ENCODE results near the gene PTPRD.

Gene PTPRD

GRCh38 chr9:8337834-8338766 lies 2274.7 kb downstream of the PTPRD start:
- DNase-seq, result no peak

GRCh38 chr9:8332871-8333270 lies 2279.9 kb downstream of the PTPRD start:
- no peak for DNase-seq

DNA sequence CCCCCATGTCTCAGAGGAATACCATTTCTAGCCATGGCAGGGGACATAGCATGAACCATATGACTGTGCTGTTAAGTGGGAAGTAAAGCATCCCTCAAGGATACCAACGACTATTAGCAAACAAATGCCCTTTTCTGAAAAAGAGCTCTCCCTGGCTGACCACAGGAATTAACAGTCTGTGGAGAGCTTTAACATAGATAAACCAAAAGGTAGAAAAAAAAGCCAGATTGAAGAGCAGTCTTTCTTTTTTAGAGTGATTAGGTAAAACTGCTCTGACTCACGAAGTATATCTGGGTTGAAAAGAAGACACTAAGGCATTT lies 2280.5 kb downstream of the PTPRD start:
- DNase-seq, result no peak

DNA sequence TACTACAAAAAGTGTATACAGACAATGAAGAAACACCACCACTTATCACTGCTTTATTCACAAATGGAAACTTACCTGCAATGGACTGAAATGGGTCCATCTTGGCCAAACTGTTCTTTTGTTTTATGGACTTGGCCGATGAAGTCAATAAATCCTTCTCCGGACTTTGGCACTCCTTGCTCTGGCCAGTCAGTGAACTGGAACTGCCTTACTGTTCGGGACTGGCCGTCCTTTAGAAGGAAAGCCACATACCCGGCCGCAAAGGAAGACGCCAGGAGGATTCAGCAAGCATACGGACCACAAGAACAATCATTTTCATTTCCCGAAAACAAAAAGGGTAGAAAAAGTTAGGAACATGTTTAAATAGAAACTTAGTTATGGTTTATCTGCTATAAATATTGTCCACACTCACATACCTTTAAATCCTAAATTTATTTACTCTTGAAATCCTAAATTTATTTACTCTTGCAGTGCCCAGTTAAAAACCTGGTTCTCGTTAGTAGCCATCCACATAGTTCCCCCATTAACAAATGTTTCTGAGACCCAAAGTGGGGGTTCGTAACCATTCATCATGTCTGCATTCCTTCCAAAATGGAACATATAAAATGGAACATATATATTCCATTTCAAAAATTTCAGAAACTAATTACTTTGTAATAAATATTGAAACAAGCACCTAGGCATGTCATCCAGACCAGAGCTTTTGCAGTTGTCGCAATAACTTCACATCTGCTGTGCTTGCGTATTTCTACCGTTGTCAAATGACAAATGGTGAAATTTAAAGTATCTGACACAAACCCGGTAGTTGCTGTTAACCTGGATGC lies 2281.1 kb downstream of the PTPRD start:
- no peak for DNase-seq

- no peak for DNase-seq
These were observed 2283.1 kb downstream of the PTPRD start for GRCh38 chr9:8329561-8330283.

GRCh38 chr9:8315211-8315610 lies 2297.6 kb downstream of the PTPRD start:
- no peak for DNase-seq

GRCh38 chr9:8309258-8309657 lies 2303.5 kb downstream of the PTPRD start:
- no peak for DNase-seq

DNA sequence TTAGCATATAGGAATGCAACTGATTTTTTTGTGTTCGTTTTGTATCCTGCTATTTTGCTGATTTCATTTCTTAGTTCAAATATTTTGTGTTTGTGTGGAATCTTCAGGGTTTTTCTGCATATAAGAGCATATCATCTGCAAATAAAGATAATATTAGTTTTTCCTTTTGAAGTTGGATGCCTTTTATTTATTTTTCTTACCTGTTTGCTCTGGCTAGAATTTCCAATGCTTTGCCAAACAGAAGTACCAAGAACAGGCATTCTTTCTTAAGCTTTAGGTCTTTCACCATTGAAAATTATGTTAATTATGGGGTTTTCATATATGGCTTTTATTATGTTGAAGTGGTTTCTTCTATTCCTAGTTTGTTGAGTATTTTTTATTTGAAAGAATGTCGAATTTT lies 2308.1 kb downstream of the PTPRD start:
- DNase-seq, result no peak

- DNase-seq, result no peak
These were observed 2311.5 kb downstream of the PTPRD start for GRCh38 chr9:8301296-8301695.

- no peak for DNase-seq
These were observed 2315.8 kb downstream of the PTPRD start for GRCh38 chr9:8297047-8297446.

DNA sequence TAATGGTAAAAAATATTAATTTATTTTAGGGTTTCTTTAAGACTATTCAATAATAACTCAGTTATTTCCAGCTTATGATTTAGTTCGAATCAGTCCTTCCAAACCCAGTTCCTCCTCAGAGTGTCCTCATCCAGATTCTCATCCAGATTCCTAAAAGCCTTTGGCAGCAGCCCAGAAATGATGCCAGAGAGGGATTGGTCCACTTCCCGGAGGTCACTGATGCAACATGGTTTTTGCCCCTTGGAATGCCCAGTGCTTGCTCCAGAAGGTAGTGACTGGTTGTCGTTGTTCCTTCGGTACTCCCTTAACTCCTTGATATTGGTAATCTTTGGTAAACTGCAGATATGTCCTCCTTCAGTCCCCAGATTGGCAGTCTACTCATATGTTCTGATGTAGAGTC lies 2320.1 kb downstream of the PTPRD start:
- DNase-seq, result no peak

DNA sequence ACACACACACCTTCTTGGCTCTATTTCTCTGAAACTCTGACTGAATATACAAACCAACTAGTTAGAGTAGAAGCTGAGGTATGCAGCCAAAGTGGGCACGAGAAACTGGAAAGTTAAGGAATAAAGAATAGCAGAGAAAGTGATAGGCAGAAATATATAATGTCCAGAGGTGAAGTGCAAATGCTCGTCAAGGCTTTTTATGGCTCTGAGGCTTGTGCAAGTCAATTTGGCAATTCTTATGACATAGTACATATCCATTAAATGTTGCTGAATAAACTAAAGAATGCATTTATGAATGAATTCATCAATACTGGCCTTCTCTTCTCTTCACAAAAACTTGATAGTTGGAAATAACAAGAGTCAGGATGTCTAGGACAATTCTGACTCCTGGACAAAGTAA lies 2323.1 kb downstream of the PTPRD start:
- no peak for DNase-seq

GRCh38 chr9:8287970-8288369 lies 2324.8 kb downstream of the PTPRD start:
- DNase-seq, result no peak

DNA sequence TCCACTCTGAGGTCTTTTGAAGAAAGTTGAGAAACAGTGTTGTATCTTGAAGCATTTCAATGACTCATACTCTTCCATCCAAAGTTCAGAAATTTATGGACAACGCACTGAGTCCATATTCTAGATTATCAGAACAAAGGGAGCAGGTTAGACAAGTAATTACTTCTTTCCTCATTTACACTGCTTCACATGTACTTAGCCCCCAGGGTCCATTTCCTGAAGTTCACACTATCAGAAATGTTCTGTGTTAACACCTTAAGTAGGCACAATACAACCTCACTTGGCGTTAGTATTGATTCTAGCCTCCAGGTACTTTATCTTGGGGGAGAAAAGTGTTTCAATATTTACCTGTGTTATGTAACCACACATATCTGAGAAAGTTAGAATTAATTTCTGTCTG lies 2325.3 kb downstream of the PTPRD start:
- no peak for DNase-seq

GRCh38 chr9:8284884-8285283 lies 2327.9 kb downstream of the PTPRD start:
- no peak for DNase-seq

DNA sequence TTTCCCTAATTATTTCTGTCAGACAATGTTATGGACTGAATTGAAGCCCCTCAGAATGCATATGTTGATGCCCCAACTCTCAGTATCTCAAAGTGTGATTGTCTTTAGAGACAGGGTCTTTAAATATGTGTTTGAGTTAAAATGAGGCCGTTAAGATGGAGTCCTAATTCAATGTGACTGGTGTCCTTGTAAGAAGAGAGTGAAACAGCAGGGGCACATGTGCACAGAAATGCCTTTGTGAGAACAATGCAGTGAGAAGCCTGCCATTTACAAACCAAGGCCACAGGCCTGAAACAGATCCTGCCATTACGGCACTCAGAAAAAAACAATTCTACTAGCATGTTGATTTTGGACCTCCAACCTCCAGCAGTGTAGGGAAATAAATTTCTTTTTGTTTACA lies 2330.3 kb downstream of the PTPRD start:
- DNase-seq, result no peak

- DNase-seq, result no peak
These were observed 2332.0 kb downstream of the PTPRD start for GRCh38 chr9:8280811-8281210.

DNA sequence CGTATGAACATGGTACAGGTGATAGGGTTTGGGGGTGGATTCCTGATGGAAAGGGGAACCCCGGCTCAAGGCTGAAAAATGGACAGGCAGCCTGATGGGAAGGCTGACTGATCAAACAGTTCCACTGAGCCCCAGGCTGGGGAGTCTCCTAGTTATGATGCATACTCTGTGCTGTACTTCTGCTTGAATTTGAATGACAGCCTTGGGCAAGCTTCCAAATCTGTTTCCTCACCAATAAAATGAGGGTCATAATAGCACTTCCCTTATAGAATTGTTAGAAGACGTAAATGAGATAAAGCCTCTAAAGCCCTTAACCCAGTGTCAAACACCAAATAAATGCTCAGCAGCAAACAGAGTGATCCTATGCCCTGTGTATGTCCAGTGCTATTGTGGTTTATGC lies 2334.8 kb downstream of the PTPRD start:
- DNase-seq, result no peak

DNA sequence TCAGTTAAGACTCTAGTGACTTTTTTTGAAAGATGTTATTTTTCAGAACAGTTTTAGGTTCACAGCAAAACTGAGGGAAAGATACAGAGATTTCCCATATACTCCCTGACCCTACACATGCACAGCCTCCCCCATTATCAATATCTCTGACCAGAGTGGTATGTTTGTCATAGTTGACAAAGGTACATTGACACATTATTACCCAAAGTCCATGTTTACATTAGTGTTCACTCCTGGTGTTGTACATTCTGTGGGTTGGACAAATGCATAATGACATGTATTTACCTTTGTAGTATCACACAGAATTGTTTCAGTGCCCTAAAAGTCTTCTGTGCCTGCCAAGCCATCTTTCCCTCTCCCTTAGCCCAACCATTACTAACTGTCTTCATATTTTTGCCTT lies 2342.6 kb downstream of the PTPRD start:
- no peak for DNase-seq

DNA sequence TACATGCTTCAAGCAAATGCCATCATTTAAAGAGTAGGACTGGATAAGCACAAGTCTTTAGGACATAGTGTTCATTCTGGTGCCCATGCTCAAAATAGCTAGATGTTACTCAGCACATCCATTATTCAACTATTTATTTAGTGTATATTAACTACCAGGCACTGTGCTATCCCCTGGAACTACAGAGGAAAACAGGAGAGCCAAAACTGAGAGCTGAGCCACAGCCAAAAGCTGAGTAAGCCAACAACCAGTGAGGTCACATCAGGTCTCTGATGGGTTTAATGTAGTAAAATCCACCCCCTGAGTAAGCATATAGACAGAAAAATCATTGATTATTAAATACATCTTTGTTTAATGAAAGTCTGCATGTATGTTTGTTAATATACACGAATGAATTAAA lies 2343.9 kb downstream of the PTPRD start:
- no peak for DNase-seq

DNA sequence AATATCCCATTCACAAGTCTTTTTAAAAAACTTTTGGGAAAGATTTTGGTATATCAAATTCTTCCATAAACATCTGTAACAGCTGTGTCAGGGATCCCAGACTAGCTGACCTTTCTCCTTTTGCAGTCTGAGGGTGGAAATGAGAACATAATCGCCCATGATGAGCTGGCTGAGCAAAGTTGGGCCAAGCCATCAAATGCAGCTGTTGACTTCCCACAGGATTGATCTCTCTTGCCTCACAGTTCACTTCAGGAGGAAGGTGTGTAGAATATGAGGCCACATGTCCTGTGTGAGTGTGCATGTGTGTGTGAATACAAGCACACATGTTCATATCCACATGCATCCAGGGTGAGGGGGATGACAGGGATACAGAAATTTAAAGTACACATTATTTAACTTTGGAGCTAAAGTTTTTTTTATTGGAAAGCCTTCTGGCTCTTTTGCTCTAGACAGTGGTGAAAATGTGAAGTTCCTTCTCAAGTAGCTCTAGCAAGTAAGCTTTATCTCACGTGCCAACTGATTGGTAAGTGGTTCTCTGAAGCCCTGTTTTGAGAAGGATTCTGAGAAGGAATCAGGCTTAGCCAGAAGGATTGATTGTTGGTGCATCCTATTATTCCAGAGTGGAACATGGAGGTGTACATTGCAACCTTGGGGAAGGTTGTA lies 2344.5 kb downstream of the PTPRD start:
- no peak for DNase-seq

DNA sequence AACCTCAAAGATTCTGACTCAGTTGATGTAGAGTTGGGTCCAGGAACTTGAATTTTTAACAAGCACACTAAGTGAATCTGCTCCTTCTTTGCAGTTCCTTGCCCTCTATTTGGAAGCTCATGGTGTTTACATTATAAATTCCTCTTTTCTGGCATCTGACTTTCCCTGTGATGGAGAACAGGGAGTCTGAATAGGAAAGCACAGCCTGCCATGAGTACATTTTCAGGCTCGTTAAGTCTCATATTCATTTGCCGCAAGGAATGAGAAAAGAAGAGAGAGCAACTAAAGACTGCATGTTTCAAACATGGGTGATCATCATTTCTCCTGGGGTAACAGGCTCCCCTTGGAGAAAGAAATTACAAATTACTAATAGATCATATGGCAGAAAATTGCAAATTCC lies 2345.2 kb downstream of the PTPRD start:
- DNase-seq, result no peak

DNA sequence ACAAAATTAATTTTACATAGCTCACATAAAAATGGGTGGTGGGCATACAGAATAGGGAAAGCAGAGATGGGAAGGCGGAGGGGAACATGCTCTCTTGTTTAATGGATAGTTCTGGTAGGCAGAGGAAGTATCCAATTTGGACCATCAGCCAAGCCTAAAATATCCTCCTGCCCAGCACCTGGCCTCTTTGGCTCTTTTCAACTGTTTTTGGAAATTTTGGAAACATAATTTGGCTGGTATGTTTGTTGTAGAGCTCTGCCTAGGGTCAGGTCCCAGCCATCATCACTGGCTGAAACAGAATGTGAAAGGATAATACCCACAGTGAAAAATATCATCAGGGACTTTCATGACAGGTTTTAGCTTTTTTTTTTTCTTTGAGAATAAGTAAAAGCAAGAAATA lies 2345.9 kb downstream of the PTPRD start:
- no peak for DNase-seq
